Testis (tissue), 2 donors: ENCODE results near the gene CSMD2.

ENCODE experiments used
- CTCF ChIP-seq, 3 experiments: fragments of 450-650 bp in 2 of 3; fragments of 200-600 bp in 1 of 3; sonication (generic) in 1 of 3; IDR thresholded peaks; one replicate each; pipeline ENCODE4 v1.5.1; 2016 to 2019; ENCODE audit warnings: antibody characterized with exemption in 3 of 3, mild to moderate bottlenecking in 2 of 3, moderate library complexity in 1 of 3
- POLR2A ChIP-seq: fragments of 450-650 bp; IDR thresholded peaks from one replicate; pipeline ENCODE4 v1.6.1; 2017; ENCODE audit warnings: antibody characterized with exemption, mild to moderate bottlenecking, moderate library complexity

GRCh38 chr1:33721301-33721815, 443.7 kb downstream of the CSMD2 start:
- no peak for TF ChIP-seq CTCF (IDR thresholded peaks at IDR 0.05)
- no peak for TF ChIP-seq POLR2A
